Ramos (cell line): ENCODE results near the gene ELSPBP1.
"Not testable (repeated sequence)": the region's sequence is repeated elsewhere in the genome, so short reads cannot be mapped to it uniquely, and the experiment has no call there.

Experiments used
- in situ Hi-C: fragments of 300-500 bp; cut with MboI; formaldehyde crosslinking; loops from one replicate; pipeline ENCODE4 v1.14.3; 2022; ENCODE audit warnings: low sequenced_read_pairs; ENCODE audit not compliant: unreplicated experiment

The ELSPBP1 gene

GRCh38 chr19:48036765-48037164 is 42.3 kb downstream of the ELSPBP1 start:
- in situ Hi-C loops, result no loop called here

- in situ Hi-C loops, result loop anchor here (10.0 kb wide), 1 partner anchor 53 kb away; no protein-coding TSS in a partner anchor
Observed at GRCh38 chr19:48041877-48042580, 47.6 kb downstream of the ELSPBP1 start.

GRCh38 chr19:48043675-48044258 is 49.3 kb downstream of the ELSPBP1 start, which contains the start of gene CABP5:
TSS of gene CABP5 (minus strand) at chr19:48044079. CDS start at chr19:48043922, 157 bp downstream.
- in situ Hi-C loops, result loop anchor here (10.0 kb wide), 1 partner anchor 51 kb away; no protein-coding TSS in a partner anchor

GRCh38 chr19:48044561-48044960 is 50.1 kb downstream of the ELSPBP1 start:
- in situ Hi-C loops, result loop anchor here (10.0 kb wide), 1 partner anchor 50 kb away; no protein-coding TSS in a partner anchor

- in situ Hi-C loops, result no loop called here
Observed at GRCh38 chr19:48051335-48052033, 57.1 kb downstream of the ELSPBP1 start.

- in situ Hi-C loops, result no loop called here
Observed at GRCh38 chr19:48053076-48053475, 58.6 kb downstream of the ELSPBP1 start.

- in situ Hi-C loops, result no loop called here
Observed at GRCh38 chr19:48053856-48054255, 59.4 kb downstream of the ELSPBP1 start.

GRCh38 chr19:48059331-48059730 is 64.9 kb downstream of the ELSPBP1 start:
- in situ Hi-C loops, result no loop called here

- in situ Hi-C loops, result no loop called here
Observed at GRCh38 chr19:48060381-48060780, 65.9 kb downstream of the ELSPBP1 start.

- in situ Hi-C loops, result no loop called here
Observed at GRCh38 chr19:48061401-48062344, 67.2 kb downstream of the ELSPBP1 start.

GRCh38 chr19:48064509-48064908 is 70.1 kb downstream of the ELSPBP1 start:
- in situ Hi-C loops, result no loop called here

- in situ Hi-C loops, result no loop called here
Observed at GRCh38 chr19:48069435-48069834, 75.0 kb downstream of the ELSPBP1 start.

GRCh38 chr19:48070177-48070769 is 75.8 kb downstream of the ELSPBP1 start:
- in situ Hi-C loops, result not testable (repeated sequence)
